GM18526 (cell line): Measurements from ENCODE around the gene ZFP36L2.
A peak's percentile ranks its signal among the peaks of the same experiment; 100 is the strongest.

ENCODE experiments used
- POLR2A ChIP-seq: IDR thresholded peaks from 3 replicates; pipeline ENCODE4 v1.6.1; 2011; ENCODE audit not compliant: insufficient read length; ENCODE audit errors: extremely low read depth

Gene ZFP36L2

DNA sequence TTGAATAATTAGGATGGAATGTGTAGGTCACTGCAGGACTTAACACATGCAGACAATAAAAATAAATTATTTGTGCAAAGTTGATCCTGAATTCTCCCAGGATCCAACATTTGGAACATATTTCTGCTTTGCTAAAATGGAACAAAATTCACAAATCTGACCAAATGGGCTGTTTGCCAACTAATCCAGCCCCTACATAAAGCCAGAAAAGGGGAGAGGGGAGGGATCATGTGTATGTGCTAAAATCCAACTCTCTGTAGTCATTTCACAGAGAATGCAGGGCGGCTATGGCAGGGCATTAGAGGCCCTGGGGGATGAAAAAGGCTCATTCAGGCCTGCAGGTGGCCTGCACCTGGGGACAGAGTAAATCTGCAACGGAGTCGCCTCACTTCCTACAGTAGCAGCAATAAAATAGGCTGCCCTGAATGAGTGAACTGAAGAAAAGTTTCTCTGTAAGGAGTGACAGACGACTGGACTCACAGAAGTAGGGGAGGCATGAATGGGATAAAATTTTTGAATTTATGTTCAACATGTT is 4.0 kb upstream of the ZFP36L2 start:
- no peak for TF ChIP-seq POLR2A

DNA sequence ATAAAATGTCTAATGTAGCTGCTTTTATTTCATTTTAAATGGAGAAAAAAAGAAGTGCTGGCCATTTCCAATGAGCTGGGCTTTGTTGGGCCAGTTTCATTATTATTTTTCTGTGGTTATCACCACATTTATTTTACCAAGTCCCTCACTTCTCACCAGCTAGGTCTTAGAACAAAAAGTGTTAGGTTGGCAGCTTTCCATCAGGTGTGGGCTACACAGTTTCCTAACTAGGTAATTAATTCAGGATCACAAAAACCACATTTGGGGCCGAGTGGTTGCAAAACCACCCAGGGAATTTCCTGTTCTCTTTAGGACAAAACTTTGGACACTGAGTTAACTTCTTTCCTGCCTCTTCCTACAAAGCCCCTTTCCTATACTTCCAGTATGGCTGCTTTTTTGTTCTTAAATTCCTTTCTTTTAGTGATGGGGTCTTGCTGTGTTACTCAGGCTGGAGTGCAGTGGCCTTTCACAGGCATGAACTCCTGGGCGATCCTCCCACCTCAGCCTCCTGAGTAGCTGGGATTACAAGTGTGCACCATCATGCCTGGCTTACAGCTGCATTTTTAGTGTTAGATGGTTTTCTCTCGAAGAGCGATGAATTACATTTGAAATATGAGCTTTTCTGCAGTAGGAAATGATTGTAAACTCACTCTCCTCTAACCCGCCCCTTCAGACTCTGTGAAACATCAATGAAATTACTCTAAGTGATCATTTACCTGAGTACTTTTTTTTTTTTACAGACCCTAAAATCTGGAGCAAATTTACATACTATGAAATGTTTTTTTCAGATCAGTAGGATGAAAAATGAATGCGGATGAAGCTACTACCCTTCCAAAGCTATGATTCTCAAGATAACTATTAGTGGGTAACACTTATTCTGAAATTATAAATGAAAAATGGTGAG is 2.6 kb upstream of the ZFP36L2 start:
- TF ChIP-seq POLR2A: no peak

DNA sequence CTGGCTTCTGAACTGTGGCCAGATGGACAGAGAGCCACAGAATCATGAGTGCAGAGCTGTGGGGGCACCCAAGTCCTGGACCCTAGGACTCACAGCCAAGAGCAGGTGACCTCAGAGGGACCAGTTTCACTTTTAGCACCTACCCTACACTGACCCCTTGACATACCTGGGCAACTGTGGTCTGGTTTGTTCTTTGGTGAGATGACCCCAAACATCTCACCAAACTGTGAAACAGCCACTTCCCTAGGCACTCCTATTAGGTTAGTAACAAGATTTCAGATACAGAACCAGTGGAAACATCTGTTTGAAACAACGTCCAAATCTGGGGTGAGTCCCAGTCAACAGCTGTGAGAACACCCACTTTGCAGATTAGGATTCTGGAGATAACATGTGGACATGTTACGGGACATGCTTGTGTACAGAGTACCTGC is 1.9 kb upstream of the ZFP36L2 start:
- TF ChIP-seq POLR2A: no peak

DNA sequence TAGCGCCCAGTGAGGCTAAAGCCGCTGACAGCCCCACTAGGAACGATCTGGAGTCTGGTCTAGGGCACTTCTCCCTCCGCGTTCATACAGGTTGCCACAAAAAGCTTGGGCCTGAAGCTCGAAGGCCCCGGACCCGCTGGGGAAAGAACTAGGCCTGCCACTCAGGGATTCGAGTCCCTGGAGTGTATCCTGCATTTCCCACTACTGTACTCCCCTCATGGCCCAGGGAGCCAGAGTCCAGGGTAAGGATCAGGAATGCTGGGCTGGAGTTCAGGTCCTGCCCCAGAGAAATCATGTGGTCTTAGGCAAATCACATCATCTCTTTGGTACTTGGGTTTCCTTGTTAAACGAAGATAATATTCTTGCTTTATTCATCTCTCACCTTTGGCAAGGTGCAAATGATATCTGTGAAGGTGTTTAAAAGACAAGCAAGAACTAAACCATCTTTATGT is 1.4 kb upstream of the ZFP36L2 start:
- no peak for TF ChIP-seq POLR2A

DNA sequence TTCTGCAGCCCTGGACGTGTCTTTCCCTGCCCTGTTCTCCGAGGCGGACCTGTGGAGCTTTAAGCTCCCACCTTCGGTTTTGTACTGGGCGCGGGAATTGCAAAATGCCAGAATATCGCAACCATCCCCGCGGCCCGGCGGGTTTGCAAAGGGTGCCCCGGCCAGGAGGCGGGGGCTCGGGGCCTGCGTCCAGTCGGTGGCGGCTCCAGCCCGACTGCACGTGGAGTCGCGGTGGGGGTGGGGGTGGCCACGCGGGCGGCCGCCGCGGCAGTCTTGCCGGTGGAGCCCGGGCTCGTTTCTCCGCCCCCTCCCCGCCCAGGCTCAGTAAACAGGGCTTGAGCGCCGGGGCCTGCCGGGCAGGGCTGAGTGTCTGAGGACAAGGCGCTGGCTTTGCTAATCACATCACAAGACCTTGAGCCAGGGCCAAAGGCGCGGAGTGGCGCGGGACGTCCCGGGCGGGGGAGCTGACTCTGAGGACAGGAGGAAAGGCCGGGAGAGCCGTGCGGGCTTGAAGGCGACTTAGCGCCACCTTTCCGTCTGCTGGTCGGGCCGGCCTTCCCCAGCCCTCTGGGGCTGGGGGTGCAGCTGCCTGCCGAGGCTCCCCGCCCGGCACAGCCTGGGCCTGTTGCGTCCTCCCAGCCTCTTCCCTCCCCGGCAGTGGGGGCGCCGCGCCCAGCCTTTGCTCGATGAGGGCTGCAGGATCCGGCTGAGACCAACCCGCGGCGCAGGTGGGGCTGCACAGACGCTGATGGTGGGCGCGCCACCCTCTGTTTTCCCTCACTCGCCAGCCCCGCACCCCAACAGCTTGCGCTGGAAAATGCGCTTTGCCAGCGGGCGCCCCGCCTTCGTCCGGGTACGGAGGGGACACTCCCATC is 786 bp upstream of the ZFP36L2 start:
- no peak for TF ChIP-seq POLR2A

DNA sequence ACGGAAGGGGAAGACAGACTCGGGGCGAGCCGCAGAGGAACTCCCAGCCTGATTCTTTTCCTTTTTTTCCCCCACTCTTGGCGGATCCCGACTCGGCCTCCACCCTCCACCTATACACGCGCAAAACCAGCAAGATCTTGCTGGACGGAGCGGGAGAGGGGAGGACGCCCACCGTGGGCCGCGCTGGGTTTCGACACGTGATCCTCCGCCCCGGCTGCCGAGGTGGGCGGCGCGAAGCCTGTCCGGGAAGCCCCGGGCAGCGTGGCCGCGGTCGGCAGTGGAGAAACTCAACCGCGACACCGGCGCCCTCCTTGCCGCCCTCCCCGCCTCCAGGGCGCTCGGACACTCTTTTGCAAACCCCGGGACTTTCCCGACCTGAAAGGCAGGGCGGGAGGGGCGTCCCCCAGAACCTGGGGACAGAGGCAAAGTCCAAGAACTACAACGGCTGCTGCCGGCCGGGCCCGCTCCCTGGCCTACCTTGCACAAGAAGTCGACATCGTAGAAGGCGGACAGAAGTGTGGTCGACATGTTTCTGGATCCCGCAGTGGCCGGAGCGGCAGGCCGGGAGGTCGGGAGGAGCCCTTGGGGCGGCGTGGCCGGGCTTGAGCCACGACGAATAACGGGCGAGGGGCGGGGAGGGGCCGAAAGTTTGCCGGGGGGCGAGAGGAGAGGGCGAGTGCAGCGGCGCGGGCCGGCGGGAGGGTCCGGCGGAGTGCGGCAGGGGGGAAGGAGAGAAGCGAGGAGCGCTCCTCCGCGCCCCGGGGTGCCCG is 433 bp downstream of the ZFP36L2 start:
- TF ChIP-seq POLR2A: no peak

DNA sequence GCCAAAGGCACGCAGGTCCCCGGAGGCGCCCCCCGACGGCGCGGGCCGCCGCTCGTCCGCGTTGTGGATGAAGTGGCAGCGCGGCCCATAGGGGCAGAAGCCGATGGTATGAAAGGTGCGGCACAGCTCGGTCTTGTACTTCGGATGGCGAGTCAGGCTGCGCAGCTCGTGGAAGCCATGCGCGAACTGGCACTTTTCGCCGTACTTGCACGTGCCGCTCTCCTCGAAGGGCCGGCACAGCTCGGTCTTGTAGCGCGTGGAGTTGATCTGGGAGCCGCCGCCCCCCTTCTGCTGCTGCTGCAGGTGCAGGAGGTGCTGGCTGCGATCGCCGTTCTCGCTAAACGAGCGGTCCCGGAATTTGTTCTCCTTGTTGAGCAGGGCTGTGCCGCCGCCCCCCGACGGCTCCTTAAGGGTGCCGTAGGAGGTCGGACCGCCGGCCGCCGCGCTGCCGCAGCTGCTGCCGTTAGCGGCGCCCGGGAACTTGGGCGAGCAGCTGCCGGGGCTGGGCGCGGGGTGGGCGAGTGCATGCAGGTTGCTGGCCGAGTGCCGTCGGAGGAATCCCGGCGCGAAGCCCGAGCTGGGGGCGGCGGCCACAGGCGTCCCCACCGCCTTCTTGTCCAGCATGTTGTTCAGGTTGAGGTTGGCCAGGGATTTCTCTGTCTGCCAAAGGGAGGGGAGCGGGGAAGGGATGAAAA is 1.2 kb downstream of the ZFP36L2 start:
- TF ChIP-seq POLR2A: no peak

DNA sequence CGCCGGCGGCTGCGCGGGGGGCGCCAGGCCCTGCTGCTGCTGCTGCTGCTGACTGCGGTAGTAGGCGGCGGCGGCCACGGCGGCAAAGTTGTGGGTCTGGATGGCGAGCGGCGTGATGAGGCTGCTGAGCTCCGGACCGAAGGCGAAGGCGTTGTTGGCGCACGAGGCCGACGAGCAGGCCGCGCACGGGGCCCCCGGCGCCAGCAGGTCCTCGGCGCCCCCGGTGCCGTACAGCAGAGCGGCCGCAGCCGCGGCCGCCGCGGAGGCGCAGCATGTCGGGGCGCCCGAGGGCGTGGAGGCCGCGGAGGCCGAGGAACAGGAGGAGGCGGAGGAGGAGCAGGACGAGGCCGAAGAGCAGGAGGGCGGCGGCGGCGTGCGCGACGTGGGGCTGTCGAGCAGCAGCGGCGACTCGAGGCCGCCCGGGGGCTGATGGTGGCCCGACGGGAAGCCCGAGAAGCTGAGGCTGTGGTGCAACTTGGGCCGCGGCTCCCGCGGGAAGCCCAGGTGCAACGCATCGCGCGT is 1.8 kb downstream of the ZFP36L2 start:
- TF ChIP-seq POLR2A: no peak

DNA sequence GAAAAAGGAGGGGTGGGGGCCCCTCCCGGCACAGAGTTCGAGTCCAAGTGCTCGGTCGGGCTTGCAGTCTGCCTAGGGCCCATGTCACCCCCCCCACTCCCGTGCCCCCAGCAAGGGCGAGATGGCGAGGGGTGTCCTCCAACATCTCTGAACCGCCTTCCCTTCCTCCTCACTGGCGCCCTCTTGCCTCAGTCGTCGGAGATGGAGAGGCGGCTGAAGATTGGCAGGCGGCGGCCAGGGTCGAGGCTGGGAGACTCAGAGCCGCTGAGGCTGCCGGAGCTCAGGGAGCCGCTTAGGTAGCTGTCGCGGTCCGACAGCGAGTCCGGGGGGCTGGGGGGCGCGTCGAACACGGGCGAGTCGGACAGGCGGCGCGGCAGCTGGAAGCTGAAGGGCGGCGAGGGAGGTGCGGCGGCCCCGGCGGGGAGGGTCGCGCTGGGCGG is 2.3 kb downstream of the ZFP36L2 start:
- TF ChIP-seq POLR2A: peak; percentile 45

DNA sequence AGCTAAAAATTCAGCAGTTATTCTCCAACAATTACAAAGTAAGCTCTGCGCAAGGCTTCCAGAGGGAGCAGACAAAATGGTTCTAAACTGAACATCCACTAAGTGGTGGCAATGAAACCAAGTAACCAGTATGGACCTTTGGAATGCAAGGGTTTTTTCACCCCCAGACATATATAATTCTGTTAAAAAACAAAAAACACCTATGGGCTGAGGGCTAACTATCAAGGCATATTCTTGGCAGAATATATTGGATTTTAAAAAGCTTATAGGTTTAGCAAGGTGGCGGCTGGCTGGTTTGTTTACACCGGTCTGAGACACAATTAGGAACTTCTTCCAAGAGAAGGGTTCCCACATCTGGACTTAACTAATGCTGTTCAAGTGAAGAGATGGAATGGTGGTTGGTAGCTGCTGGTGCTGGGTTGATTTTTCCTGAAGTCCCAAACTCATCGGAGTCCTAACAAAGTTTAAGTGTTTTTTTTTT is 2.8 kb downstream of the ZFP36L2 start:
- TF ChIP-seq POLR2A: no peak

DNA sequence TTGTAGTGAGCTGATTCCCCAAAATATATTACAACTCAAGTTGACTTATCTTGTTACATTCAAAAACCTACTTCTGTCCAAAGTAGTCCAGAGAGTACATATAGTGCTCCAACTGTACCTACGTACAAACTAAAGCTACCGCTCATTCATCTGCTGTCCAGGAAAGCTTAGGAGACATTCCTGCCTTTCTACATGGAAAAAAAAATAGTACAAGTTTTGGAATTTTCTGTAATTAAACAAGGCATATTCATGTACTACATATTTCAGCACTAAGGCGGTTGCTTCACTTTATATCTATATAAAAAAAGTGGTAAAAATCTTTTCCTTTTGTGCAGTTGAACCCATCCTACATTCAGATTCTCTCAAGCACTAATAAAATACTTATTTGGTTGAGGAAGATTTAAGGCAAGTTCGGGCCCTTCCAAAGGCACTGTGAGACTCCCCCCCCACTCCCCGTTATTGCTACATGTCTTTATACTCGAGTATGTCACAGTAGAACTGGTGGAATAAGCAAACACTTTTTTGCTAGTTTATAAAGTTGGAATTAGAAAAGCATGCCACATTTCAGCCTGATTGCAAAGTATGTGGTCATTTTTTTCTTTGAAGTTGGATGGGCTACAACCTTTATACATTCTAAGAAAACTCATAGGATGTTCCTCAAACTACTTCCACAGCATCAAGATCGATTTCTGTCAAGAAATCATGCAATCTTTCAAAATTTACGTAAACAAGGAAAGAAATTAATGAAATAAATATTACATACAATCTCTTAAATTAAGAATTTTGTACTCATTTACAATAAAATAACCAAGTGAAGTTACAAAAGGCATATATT is 3.7 kb downstream of the ZFP36L2 start:
- peak; percentile 4 for TF ChIP-seq POLR2A

DNA sequence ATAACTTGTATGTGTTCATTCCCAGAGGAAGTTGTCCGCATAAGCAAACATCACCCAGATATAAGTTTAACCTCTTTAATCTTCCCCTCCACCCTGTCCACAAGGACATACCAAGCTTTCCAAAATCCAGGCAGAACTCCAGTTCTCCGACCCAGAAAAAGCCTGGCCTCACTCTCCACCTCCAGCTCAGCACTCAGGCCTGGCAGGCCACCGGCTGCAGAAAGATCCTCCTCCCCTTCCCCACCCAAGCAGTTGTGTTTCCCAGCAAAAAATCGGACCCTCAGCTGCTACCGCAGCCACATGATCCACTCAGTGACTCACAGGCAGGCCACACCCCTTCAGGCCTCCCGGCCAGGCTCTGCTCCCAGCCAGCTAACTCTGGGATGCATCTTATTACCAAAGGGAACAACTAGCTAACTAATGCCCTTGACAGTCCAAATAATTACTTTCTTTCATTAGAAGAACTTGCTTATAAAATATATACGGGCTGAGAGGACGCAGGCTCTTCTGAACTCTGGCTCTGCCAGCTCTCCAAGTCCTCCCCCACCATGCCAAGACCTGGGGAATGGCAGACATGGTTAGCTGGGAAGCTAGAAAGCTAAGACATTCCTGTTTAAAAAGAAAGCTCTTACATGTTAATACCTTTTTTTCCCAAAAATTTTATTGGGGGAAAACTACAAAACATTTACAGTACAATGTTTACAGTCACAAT is 4.5 kb downstream of the ZFP36L2 start:
- peak; percentile 40 for TF ChIP-seq POLR2A
